HG03354 (cell line): ENCODE measurements around the gene ZNF776.
"Not testable (repeated sequence)": the region's sequence is repeated elsewhere in the genome, so short reads cannot be mapped to it uniquely, and the experiment has no call there.

ENCODE experiments used
- ATAC-seq: cut with Tn5 transposase; IDR thresholded peaks from one replicate; pipeline ENCODE4 v1.9.1; 2021; ENCODE audit warnings: mild to moderate bottlenecking; ENCODE audit not compliant: unreplicated experiment, poor library complexity, severe bottlenecking

The ZNF776 gene

GRCh38 chr19:57773488-57773887, 26.9 kb downstream of the ZNF776 start:
- ATAC-seq = no peak

- no peak for ATAC-seq
These were observed 30.2 kb downstream of the ZNF776 start for GRCh38 chr19:57776764-57777296.

GRCh38 chr19:57778336-57778735, 31.7 kb downstream of the ZNF776 start:
- no peak for ATAC-seq

- no peak for ATAC-seq
These were observed 32.7 kb downstream of the ZNF776 start for GRCh38 chr19:57779220-57779845.

GRCh38 chr19:57786286-57786685, 39.7 kb downstream of the ZNF776 start:
- no peak for ATAC-seq

GRCh38 chr19:57786906-57787305, 40.3 kb downstream of the ZNF776 start:
- ATAC-seq = no peak

- no peak for ATAC-seq
These were observed 41.6 kb downstream of the ZNF776 start for GRCh38 chr19:57788114-57788692.

- ATAC-seq = no peak
These were observed 42.7 kb downstream of the ZNF776 start for GRCh38 chr19:57789288-57789687.

- ATAC-seq = not testable (repeated sequence)
These were observed 50.0 kb downstream of the ZNF776 start for GRCh38 chr19:57796580-57796979.

GRCh38 chr19:57800696-57801095, 54.1 kb downstream of the ZNF776 start:
- ATAC-seq = no peak

- no peak for ATAC-seq
These were observed 55.7 kb downstream of the ZNF776 start for GRCh38 chr19:57802269-57802668.

- ATAC-seq = no peak
These were observed 56.6 kb downstream of the ZNF776 start for GRCh38 chr19:57803265-57803593.

GRCh38 chr19:57803594-57804325, 57.1 kb downstream of the ZNF776 start:
- ATAC-seq = no peak

- ATAC-seq = no peak
These were observed 60.9 kb downstream of the ZNF776 start for GRCh38 chr19:57807541-57807940.
